ENCODE data around the gene MCF2L.
A peak's percentile ranks its signal among the peaks of the same experiment; 100 is the strongest.

Gene MCF2L

DNA sequence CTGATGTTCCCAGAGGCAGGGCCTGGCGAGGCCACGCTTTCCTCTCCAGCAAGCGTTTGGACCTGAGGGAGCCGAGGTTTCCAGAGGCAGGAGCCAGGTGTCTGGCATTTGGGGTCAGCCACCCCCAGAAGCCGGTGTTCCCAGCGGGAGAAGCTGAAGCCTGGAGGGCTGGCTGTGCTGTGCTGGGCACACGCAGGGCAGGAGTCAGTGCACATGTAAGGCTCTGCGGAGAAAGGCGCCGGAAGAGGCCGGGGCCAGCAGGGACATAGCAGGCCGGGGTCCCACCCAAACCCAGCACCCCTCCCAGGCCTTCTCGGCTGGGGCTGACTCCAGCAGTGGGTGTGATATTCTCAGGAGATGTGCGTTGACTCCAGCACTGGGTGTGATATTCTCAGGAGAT, 31.6 kb downstream of the MCF2L start:
- DNase-seq: no peak

- DNase-seq: peak; percentile 47
These were observed 32.5 kb downstream of the MCF2L start for GRCh38 chr13:113001241-113002140.

- DNase-seq: no peak
These were observed 33.3 kb downstream of the MCF2L start for GRCh38 chr13:113002206-113002912.

GRCh38 chr13:113002913-113003290, 33.9 kb downstream of the MCF2L start:
- DNase-seq: no peak

DNA sequence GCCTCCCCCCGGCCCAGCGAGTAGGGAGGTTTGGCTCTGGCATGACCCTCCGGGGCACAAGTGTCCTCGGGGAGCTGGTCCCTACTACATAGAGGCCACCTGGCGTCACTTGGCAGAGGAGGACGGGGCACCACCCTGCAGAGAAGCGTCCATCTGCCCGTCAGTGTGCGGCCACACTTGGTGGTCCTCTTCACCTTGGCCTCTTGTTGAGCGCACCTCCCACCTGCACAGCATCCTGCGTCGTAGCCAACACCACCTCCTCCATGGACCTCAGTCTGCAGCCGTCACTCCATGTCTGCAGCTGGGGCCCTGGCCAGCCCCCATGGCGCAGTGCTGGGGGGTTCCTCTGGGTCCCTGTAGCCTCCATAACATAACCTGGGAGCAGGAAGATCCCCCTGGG, 35.1 kb downstream of the MCF2L start:
- no peak for DNase-seq

DNA sequence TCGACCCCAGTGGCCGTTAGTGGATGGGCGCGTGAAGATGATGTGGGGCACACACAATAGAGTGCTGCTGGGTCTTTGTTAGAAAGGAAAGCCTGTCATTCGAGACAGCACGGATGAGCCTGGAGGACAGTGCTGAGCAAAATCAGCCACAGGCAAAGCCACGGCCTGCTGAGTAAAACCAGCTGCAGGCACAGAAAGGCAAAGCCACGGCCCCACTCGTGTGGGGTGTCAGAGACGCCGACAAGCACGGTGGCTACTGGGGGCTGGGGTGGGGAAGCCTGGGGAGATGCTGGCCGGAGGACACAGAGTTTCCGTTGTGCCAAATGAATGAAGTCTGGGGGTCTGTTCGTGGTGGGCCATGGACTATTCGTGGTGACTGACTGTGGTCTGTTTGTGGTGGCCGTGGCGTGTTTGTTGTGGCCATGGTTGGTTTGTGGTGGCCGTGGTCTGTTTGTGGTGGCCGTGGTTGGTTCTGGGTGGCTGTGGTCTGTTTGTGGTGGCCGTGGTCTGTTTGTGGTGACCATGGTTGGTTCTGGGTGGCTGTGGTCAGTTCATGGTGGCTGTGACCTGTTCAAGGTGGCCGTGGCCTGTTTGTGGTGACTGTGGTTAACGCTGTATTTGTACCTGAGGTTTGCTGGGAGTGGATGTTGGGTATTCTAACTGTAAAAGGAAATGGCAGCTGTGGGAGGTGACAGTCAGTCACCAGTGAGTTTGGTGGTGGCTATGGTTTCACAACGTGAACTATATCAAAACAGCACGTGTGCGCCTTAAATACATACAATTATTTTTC, 36.3 kb downstream of the MCF2L start:
- DNase-seq: peak; percentile 38

GRCh38 chr13:113005997-113006396, 37.0 kb downstream of the MCF2L start:
- DNase-seq: no peak

DNA sequence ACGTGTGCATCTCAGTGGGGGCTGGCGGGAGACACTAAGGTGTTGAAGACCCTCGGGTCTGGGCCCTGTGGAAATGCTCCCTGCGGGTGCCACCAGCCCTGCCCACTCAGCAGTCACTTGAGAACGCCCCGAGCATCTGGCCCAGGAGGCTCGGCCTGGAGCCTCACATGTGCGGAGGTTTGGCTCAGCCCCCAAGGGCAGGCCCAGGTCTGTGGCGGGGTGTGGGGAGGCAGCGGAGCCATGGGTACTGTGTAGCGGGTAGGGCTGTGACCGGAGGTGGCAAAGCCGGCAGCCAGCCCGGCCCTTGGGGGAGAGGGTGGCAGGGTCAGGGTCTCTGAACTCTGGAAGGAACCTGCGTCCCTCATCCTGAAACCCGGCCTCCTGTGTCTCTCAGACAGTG, 37.6 kb downstream of the MCF2L start:
- DNase-seq: no peak

DNA sequence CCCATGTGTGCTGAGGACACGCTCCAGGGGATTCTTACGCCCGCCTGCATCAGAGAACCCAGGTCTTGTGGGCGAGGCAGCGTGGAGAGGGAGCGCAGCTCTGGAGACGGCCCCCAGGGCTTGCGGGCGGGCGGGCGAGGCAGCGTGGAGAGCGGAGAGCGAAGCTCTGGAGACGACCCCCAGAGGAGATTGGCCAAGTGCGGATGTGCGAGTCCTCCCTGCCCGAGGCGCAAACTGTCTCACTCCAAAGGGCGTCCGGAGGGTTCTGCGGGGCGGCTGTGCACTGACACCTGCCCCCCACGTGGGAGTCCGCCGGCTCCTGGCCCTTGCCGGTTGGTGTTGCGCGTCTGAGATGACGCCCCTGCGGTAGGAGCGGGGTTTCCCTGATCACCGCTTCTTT, 39.8 kb downstream of the MCF2L start:
- DNase-seq: no peak

GRCh38 chr13:113009743-113010509, 40.9 kb downstream of the MCF2L start:
- no peak for DNase-seq

- DNase-seq: no peak
These were observed 41.5 kb downstream of the MCF2L start for GRCh38 chr13:113010510-113010865.

- DNase-seq: no peak
These were observed 44.3 kb downstream of the MCF2L start for GRCh38 chr13:113013303-113013702.

DNA sequence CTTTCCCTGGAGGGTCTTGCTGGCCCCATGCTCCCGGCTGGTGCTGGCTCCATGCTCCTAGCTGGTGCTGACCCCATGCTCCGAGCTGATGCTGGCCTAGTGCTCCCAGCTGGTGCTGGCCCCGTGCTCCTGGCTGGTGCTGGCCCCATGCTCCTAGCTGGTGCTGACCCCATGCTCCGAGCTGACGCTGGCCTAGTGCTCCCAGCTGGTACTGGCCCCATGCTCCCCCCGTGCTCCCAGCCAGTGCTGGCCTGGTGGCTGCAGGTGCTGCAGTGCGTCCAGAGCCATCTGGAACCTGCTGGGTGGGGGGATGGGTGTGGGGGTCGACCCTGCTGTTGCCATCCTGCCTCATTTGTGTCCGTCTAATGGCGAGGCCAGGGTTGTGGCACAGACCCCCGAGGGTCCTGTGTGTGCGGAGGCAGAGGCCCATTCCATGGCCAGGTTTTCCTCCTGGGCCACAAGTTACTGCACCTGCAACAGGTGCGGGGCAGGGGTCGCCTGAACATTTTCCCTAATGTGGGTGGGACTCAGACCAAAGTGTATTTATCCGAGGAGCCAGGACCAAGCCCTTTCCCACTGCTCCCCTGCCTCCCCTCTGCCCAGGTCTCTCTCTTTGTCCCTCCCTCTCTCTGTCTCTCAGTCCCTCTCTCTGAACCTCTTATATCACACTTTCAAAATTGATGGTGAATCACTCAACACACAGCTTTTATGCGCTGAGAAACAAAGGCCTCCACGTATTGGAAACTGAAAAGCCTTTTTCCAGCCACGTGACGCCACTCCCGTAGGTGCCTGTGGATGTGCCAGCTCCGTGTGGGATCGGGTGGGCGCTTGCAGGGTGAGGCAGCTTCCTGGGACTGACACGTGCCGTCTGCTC, 45.1 kb downstream of the MCF2L start:
- no peak for DNase-seq

DNA sequence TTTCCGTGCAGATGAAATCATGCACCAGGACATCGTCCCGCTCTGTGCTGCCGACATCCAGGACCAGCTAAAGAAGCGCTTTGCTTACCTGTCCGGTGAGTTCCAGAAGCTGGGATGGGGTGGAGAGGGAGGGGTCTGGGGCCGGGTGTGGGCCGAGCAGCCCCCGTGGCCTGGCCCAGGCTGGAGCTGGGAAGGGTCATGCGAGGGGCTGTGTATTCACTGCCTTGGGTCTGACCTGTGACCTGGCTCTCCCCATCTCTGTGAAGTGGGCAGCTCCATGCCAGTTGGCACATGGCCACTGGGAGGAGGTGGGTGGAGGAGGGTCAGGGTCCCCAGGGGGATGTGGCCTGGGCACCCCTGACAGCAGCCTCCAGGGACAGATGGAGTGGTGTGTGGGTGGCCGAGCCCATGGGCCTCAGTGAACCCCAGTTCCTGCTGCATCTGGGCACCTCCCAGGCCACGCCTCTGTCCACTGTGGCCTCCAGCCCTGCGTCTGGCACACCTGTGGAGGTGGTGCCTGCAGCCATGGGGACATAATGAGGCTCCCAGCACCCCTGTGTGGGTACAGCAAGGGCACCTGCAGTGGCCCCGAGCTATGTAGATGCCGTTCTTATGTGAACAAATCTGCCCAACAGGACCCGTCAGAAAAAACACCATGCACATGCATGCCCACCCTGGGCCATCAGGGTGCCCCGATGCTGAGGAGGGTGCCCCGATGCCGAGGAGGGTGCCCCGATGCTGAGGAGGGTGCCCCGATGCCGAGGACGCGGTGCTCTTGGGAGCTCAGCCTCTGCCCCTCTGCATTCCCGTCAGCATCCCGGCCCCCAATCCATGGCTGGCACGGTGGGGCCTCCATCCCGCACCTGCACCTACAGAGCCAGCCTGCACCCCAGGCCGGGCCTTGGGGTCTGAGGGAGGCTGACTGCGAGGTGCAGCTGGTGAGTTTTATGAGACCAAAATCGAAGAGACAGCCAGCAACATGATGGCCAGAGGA, 46.0 kb downstream of the MCF2L start:
- DNase-seq: no peak

DNA sequence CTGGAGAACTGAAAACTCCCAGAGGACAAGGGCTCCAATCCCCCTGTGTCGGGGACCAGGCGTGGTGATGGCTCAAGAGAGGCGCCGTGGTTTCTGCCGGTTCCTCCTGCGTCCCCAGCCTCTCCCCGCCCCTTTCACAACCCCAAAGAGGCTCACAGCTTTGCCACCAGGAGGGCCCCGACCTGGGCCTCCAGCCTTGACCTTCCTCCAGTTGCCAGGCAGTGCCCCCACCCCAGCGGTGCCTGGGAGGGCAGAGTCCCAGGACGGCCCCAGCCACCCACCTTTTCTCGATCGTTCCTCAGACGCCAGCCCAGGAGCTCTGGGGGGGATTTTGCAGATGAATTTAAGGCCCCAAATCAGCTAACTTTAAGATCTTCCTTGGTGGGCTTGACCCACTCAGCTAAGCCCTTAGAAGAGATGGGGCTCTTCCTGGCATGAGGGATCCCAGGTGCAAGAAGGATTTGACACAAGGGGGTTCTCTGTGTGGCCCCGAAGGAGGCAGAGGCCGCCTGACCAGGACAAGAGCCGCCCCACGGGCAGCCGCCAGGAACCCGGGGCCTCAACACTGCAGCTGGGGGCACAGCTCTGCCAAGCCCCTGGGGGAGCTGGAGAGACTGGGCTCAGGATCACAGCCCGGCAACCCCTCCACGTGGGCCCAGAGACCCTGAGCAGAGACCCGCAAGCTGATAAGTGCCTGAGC, 47.0 kb downstream of the MCF2L start:
- DNase-seq: no peak

DNA sequence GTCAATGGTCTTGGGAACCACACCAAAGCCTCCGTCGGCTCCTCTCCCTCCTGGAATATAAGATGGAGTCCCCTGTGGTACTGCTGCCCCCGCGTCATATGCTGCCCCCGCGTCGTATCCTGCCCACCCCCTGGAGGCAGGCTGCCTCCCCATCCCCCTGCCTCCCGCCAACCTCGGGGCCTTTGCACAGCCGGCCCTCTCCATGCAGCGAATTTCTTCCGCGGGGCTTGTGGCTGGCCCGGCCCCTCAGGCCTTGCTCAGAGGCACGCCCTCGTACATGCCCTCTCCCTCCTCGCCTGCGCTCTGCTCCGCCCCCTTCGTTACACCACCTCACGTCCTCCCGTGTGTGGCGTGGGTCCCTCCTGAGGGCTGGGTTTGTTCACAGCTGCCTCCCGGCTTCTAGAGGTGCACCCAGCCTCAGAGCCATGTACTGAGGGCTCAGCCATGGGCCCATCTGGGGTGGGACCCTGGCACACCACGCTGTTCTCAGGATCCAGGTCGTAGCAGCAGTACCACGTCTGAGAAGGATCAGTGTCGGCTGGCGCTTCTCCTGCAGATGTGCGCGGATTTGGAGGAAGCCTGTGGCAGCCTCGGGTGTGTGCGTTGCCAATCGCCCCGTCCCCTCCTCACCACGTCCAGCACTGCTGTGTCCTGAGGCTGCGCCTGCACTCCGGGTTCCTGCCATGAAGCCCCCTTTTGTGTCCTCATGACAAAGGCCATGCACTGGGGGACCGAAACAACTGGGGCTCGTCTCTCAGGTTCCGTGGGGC, 47.7 kb downstream of the MCF2L start:
- no peak for DNase-seq

- DNase-seq: no peak
These were observed 48.6 kb downstream of the MCF2L start for GRCh38 chr13:113017506-113018215.
